ACHN (cell line): ENCODE measurements around the gene PLPP3.

ENCODE experiments used
- DNase-seq: peaks from one replicate; pipeline ENCODE4 v3.0.0-alpha.2; 2015
- in situ Hi-C: cut with HindIII; loops from 2 replicates; pipeline ENCODE4 v1.10.0; 2017; ENCODE audit warnings: low sequenced_read_pairs, low pct_ligation_motif_present, low pct_unique_long_range_greater_than_20kb

PLPP3 gene

GRCh38 chr1:56509713-56510641, 69.4 kb downstream of the PLPP3 start:
- in situ Hi-C loops, result no loop called here
- no peak for DNase-seq

GRCh38 chr1:56508523-56508983, 70.8 kb downstream of the PLPP3 start:
- in situ Hi-C loops, result no loop called here
- no peak for DNase-seq

GRCh38 chr1:56507925-56508522, 71.3 kb downstream of the PLPP3 start:
- in situ Hi-C loops, result no loop called here
- no peak for DNase-seq

- in situ Hi-C loops, result no loop called here
- no peak for DNase-seq
Measured at GRCh38 chr1:56506951-56507491, 72.3 kb downstream of the PLPP3 start.

- in situ Hi-C loops, result no loop called here
Measured at GRCh38 chr1:56505792-56506743, 73.3 kb downstream of the PLPP3 start.

GRCh38 chr1:56502700-56503245, 76.6 kb downstream of the PLPP3 start:
- in situ Hi-C loops, result no loop called here
- DNase-seq, result no peak

More at GRCh38 chr1:56505792-56506743, 73.3 kb downstream of the PLPP3 start:
- DNase-seq, result no peak

GRCh38 chr1:56501888-56502287, 77.5 kb downstream of the PLPP3 start:
- in situ Hi-C loops, result no loop called here
- no peak for DNase-seq

GRCh38 chr1:56501426-56501825, 77.9 kb downstream of the PLPP3 start:
- DNase-seq, result no peak

GRCh38 chr1:56496821-56497772, 82.3 kb downstream of the PLPP3 start:
- DNase-seq, result no peak
- in situ Hi-C loops, result no loop called here

More at GRCh38 chr1:56501426-56501825, 77.9 kb downstream of the PLPP3 start:
- in situ Hi-C loops, result no loop called here

GRCh38 chr1:56496158-56496557, 83.2 kb downstream of the PLPP3 start:
- in situ Hi-C loops, result no loop called here
- DNase-seq, result no peak

GRCh38 chr1:56495538-56495937, 83.8 kb downstream of the PLPP3 start:
- in situ Hi-C loops, result no loop called here
- DNase-seq, result no peak

- in situ Hi-C loops, result no loop called here
- DNase-seq, result no peak
Measured at GRCh38 chr1:56494306-56494705, 85.1 kb downstream of the PLPP3 start.

GRCh38 chr1:56493826-56494225, 85.5 kb downstream of the PLPP3 start:
- DNase-seq, result no peak
- in situ Hi-C loops, result no loop called here

- in situ Hi-C loops, result no loop called here
- DNase-seq, result no peak
Measured at GRCh38 chr1:56491441-56491840, 87.9 kb downstream of the PLPP3 start.

- in situ Hi-C loops, result no loop called here
- DNase-seq, result no peak
Measured at GRCh38 chr1:56490619-56491018, 88.7 kb downstream of the PLPP3 start.

- DNase-seq, result no peak
- in situ Hi-C loops, result no loop called here
Measured at GRCh38 chr1:56489695-56490094, 89.7 kb downstream of the PLPP3 start.

- DNase-seq, result no peak
- in situ Hi-C loops, result no loop called here
Measured at GRCh38 chr1:56484695-56485094, 94.7 kb downstream of the PLPP3 start.
